Measurements from ENCODE around the gene MYO1B. TPM values are rescaled to one million over a fixed set of nuclear protein-coding genes. Genes with fewer than 3 reads are reported as not detected.
"Not testable (repeated sequence)": the region's sequence is repeated elsewhere in the genome, so short reads cannot be mapped to it uniquely, and the experiment has no call there.

The MYO1B gene
- total RNA-seq, 2 donors from 2014 or later = 18.6 to 26.3 TPM

DNA sequence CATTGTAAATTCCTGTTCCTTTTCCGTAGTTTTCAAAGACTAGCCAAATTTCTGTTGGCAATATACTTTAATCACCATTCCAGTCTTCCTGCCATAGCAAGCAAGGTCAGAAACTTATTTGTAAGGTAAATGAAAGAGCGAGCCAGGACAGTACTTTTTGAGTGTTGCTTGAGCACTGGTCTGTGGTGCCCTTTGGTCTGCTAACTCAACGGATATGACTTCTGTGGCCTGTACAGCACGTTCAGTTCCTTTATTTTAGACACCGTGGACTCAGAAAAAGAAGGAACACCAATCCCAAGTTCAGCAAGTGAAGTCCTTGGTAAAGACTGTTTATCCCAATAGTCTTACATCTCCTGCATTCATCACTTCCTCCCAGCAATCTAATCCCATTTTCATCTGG lies 166.3 kb downstream of the MYO1B start:
- intact Hi-C loops (cut with DNase I) = no loop called here
- ATAC-seq (no peak), DNase-seq (no peak)

DNA sequence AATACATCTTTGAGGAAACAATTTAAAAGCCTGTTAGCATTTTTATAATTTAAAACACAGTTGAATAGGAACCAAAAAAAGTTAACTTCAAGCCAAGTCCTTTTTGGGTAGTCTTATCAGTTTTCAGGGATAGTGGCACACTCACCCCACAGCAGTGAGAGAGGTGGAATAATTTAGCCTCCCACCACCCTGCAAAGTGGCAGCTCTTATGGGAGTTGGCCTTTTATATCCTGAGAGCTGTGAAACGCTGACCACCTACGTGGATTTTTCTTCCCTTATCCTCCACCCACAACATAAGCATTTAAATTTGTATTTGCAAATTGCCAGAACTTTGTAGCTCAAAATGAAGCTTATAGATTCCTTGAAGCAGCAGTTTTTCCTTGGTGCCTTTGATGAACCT lies 167.1 kb downstream of the MYO1B start:
- DNase-seq (no peak), ATAC-seq (no peak)
- intact Hi-C loops (cut with DNase I) = no loop called here

DNA sequence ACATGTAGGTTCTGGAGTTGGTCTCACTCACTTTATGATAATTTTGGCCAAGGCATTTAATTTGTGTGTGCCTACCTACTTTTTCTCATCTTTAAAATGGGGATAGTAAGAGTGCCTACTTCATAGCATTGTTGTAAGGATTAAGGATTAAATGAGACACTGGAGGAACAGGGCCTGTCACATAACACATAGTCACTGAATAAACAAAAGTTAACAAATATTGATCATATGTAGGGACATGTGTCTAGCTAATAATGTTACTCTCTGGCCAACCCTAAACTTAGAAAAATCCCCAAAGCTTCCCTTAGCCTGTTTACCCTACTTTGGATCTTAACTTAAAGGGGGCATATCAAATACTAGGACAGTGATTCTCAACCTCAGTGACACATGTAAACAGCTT lies 169.9 kb downstream of the MYO1B start:
- no peak for ATAC-seq

DNA sequence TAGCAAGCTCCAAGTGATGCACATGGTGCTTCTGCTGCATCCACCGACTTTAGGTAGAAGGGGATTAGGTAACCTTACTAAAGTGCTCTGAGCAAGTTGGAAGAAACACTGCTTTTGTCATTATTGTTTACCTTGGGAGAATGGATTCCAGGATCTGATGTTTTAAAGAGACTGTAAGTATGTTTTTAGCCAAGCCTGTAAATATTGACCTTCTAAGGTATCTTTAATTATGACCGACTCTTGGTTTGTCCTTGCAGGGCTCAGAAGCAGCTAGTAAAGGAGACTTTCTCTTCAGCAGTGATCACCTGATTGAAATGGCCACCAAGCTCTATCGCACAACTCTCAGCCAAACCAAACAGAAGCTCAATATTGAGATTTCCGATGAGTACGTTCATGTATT lies 170.7 kb downstream of the MYO1B start:
- intact Hi-C loops (cut with DNase I) = no loop called here
- DNase-seq = no peak
- no peak for ATAC-seq

More for the DNA sequence above, 169.9 kb downstream of the MYO1B start:
- intact Hi-C loops (cut with DNase I) = no loop called here
- DNase-seq = no peak

DNA sequence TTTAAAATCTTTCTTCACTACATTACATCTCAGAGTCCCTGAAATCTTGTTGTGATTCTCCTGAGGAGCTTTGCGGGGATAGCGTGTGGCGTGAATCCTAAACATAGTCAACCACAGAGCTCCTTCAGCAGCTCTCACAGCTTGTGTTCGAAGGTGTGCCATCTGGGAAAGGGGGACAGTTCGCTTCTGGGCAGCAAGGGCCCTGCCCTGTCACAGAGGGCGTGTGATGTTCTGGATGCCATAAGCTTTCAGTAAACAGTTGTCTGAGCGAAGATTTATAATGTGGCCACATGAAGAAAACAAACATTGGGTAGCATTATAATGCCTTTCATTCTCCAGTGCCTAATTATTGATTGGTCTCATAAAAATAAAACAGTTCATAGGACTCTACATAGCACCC lies 172.5 kb downstream of the MYO1B start:
- no peak for ATAC-seq
- DNase-seq = no peak
- intact Hi-C loops (cut with DNase I) = no loop called here

DNA sequence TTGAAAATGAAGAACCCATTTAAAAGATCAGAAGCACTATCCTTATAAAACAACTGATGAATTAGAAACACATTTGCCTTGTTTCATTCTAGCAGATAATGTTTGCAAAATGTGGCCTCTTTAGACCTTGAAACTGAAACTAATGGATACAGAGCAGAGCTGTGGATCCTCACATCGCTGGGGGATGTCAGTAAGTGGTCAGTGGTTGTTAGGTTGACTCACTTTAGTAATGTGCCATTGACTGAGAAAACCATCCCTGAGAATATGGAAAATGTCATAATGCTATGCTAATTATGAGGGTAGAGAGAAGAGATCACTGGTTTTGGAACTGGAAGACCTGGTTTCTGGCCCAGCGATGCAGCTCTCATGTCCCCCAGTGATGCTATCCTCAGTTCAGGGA lies 176.7 kb downstream of the MYO1B start:
- ATAC-seq (no peak), DNase-seq (no peak)
- intact Hi-C loops (cut with DNase I) = no loop called here

DNA sequence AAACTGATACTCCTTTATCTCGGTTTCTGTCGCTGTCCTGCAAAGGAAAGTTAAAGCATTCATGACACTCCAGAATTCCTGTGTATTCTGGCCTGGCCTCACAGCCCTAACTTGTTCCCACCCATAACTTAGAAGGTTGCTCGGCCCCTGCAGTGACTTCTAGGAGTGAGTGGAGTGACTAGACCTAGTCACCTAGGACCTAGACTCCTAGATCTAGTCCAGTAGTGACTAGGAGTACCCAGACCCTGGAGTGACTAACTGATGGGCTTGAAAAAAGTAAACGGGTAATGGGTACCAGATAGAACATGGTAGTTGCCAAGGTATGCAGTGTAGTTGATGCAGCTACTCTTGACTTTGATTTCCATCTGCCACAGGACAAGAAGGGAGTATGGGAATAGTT lies 181.8 kb downstream of the MYO1B start:
- ATAC-seq (no peak), DNase-seq (no peak)
- intact Hi-C loops (cut with DNase I) = no loop called here

DNA sequence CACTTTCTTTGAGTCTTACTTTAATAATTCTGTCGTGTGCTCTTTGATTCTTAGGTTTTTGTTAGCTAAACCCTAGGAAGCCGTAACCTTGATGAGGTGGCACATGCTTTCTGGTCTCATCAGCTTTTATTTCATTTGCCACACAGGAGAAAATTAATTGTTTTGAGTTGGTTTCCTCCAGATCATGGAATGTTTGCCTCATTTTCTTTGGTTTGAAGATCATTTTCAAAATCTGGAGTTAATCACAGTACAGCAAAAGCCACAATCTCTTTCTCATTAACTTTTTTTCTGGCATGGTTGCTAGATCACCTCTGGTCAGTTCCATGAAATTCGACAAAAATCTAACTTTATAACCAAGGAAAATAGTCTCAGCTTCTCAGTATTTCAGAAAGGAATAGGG lies 182.9 kb downstream of the MYO1B start:
- no peak for ATAC-seq
- intact Hi-C loops (cut with DNase I) = no loop called here
- no peak for DNase-seq

DNA sequence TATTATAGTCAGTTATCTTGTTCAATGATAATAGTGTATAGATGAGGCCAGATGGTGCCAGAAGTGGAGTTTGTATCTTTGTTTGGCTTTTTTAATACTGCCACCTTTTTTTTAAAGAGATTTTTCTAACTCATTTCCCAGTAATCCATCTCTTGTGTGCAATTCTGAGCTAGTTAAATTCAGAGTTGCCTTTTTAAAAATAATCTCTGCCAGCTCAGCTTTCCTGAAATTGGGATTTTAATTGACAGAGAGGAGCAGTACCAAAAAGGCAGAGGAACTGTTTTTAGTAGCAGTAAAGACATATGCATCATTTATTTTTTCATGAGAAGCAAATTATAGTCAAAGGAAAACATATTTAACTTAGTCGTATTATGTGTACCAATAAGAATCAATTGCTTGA lies 185.3 kb downstream of the MYO1B start:
- ATAC-seq (no peak), DNase-seq (no peak)
- intact Hi-C loops (cut with DNase I) = no loop called here

DNA sequence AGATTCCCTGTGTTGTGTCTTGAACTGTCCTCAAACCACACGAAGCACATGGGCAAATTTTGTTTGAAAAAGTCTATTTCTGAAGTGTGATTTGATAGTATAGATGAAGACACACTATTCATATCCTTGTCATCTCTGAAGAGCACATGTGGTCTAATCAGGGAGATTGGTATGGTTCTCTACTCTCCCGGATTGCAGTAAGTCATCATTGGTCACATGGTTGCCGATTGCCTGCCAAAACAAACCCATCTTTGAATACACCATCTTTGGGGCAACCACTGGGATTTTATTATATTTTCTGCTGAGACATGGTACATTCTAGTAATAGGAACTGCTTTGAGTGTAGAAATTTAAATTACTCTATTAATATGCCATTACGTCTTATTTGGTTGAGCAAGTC lies 186.9 kb downstream of the MYO1B start:
- ATAC-seq (no peak), DNase-seq (no peak)
- intact Hi-C loops (cut with DNase I) = no loop called here

DNA sequence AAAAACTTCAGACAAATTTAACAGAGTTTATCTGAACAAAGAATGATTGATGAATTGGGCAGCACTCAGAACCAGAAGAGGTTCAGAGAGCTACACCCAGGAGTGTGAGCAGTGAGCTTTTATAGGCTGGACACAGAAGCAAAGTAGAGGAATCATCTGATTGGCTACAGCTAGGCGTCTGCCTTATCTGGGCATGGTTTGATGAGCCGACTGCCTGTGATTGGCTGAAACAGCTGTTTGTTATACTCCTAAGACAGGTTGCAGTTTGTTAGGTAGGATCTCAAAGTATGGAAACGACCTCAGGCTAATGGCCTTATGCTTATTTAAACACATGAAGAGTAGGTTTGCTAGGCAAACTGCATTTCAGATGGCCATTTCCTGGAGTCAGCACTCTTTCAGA lies 188.9 kb downstream of the MYO1B start:
- ATAC-seq = no peak
- no peak for DNase-seq
- intact Hi-C loops (cut with DNase I) = no loop called here

DNA sequence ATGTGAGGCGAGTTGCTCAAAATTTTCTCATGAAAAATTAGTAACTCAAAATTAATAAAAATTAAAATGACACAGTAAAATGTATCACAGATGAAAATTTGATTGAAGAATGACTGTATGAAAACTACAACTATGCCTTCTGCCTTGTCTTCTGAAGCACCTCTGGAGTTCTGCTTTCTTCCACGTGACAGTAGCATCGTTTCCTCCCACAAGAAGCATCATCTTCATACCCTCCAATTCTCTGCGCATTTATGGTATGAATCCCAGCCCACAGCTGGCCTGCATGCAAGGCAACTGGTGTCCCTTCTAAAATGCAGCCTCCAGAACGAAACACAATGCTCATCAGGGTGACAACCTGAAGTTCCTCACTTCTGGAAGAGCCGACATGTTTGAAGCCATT lies 189.9 kb downstream of the MYO1B start:
- DNase-seq (no peak), ATAC-seq (no peak)
- intact Hi-C loops (cut with DNase I) = no loop called here

DNA sequence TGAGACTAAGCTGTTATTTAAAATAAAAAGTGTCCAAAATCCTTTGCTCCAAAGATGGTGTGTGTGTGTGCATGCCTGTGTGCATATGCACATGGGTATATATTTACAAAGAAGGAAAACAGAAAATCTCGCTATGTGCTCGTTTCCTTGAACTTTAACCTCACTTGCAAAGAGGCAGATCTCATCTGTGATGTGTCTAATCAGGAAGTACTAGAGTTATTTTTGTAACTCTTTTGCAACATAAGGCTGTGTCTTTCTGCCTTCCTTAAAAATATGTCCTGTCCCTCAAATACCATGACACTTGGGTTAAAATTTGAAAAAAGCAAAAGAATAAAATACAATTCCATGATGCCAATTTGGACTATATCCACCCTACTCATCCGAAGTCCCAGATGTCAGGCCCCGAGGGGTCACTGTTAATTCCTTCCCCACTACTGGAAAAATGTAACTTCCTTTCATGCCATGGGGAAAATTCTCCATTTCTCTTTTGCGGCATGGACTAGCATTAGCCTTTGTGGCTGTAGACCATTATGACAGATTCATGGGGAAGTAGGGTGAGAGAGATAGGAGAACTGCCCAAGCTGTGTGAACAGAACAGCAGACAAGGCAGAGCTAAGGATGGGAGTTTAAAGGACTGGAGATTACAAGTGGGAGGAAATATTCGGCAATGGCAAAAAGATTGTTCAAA lies 191.3 kb downstream of the MYO1B start:
- intact Hi-C loops (cut with DNase I) = no loop called here
- peak; percentile 38 to 76 for ATAC-seq
- DNase-seq = no peak

DNA sequence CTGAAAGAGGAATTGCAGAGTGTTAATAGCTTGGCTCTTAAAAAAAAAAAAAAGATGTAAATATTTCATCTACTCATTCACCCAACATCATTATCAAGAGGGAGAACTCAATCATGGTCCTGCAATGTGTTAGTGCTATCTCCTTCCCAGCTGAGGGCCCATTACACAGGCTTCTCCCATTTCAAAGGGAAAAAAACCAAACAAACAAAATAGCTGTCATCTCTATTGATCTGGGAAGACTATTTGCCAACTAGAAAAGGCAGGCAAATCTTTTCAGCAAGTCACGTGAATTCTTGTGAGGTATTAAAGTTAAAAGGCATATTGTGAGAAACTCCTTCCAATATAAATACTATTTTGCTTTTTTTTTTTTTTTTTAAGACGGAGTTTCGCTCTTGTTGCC lies 194.3 kb downstream of the MYO1B start:
- DNase-seq (no peak), ATAC-seq (no peak)
- intact Hi-C loops (cut with DNase I) = no loop called here

DNA sequence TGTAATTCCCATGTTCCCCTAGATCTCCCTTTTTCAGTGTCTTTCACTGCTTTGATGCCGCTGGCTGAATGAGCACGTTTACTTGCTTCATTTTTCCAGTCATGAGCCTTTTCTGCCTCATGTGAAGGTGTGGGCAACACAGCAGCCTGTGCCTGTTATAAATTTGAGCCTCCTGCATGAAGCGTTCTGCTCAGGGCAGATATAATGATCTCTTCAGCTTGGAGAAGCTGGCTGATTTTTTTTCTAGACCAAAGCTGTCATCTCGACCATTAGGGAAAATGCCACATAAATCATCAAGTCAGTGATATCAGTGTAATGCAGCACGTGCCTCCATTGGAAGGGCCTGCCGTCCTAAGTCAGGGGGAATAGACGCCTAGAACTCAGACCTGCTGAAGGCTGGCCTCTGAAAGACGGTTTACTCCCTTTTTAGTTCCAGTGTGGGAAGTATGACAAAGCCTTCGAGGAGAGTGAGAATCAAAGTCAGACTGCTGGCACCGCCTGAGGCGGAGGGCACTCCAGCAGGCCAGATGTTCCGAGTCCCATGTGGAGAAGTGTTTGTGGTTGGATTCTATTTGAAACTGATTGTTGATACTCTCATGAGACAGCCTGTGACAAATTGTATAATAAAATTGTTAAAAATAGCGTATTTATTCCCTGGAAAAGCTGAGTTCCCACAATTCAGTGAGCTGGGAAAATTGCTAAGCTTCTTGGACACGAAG lies 196.5 kb downstream of the MYO1B start:
- intact Hi-C loops (cut with DNase I) = no loop called here
- no peak for DNase-seq
- ATAC-seq = peak; percentile 65 to 69

DNA sequence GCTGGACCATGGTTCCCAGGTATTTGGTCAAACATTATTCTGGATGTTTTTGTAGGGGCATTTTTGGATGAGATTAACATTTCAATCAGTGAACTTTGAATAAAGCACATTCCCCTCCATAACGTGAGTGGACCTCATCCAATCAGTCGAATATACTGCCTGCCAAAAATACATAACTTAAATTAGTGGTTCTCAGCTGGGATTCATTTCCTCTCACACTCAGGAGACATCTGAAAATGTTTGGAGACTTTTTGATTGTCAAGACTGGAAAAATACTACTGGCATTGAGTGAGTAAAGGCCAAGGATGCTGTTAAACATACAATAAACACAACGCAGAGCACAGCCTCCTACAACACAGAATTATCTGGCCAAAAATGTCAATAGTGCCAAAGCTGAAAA lies 198.2 kb downstream of the MYO1B start:
- intact Hi-C loops (cut with DNase I) = no loop called here
- DNase-seq (no peak), ATAC-seq (no peak)

DNA sequence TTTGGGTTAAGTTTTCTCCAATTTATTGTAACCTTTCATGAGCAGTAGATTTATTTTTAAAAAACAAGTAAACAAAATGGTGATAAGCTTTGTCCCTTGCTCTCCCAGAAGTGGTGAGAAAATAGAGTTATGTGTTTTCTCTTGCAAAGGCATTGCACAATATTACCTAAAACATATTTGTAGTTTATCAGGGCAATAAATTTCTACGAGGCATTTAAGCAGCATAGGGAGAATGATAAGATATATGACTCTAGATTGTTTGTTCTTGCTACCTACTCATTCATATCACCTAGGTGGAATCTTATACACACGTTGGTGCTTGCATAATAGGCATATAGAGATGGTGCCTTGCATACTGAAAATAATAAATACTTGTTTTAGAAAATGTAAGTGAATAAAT lies 201.7 kb downstream of the MYO1B start:
- DNase-seq = no peak
- intact Hi-C loops (cut with DNase I) = no loop called here

DNA sequence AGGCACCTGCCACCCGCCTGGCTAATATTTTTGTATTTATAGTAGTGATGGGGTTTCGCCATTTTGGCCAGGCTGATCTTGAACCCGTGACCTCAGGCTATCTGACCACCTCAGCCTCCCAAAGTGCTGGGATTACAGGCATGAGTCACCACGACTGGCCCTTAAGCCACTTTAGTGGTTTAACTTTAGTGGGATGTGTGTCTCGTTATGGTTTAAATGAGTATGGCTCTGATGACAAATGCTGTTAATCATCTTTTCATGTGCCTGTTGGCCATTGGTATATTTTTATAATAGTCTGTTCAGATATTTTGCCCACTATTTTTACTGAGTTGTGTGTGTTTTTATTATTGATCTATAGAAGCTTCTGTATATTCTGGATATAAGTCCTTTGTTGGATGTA lies 205.9 kb downstream of the MYO1B start:
- intact Hi-C loops (cut with DNase I) = no loop called here
- no peak for ATAC-seq
- no peak for DNase-seq

More for the DNA sequence above, 201.7 kb downstream of the MYO1B start:
- ATAC-seq = no peak

DNA sequence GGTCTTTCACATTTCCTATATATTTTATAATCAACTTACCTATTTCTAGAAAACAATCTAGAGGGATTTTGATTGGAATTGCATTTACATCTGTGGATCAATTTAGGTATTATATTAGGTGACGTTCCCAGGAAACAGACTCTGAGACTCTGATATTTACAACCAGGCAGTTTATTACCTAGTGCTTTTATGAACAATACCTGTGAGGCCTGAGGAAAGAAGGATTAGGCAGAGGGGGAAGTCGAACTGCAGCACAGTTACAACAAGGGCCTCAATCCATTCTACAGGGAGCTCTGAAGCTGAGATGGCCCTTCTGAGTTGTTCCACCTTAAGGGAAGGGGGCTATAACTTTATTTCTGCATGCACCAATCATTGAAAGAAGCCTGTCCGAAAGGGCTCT lies 206.9 kb downstream of the MYO1B start:
- intact Hi-C loops (cut with DNase I) = no loop called here
- ATAC-seq = no peak

DNA sequence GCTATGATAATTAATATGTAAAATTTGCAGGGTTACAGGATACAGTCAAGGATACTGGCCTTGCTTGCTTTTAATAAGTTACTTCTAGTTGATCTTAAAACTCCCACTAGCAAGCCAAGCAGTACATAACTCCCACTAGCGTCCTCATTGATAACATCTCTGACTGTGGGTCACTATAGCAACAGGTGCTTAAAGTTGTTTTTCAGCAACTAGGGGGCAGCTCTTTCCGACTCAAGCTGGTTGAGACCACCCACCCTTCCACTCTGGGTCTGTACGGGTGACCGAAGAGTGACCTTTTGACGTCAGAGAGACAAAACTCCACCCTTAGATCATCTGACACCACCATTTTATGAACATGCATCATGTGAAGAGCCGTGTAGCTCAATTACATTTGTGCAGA lies 208.6 kb downstream of the MYO1B start:
- intact Hi-C loops (cut with DNase I) = no loop called here
- DNase-seq (no peak), ATAC-seq (no peak)

More for the DNA sequence above, 206.9 kb downstream of the MYO1B start:
- no peak for DNase-seq

DNA sequence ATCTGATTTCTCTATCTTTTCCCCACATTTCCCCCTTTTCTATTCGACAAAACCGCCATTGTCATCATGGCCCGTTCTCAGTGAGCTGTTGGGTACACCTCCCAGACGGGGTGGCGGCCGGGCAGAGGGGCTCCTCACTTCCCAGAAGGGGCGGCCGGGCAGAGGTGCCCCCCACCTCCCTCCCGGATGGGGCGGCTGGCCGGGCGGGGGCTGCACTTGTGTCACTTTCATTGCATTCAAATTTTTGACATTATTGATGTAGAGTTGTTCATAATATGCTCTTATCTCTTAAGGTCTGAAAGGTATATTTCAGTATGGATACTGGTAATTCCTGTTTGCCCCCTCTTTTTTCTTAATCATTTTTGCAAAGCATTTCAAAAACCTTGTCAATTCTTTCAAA lies 211.3 kb downstream of the MYO1B start:
- intact Hi-C loops (cut with DNase I); DNase-seq; ATAC-seq: not testable (repeated sequence)
